K562 (cell line): ENCODE measurements around the gene POLR1H. TPM values are rescaled to one million over a fixed set of nuclear protein-coding genes. Genes with fewer than 3 reads are reported as not detected.

ENCODE experiments used
- CCAR2 ChIP-seq: fragments of 200-400 bp; formaldehyde crosslinking; IDR thresholded peaks from 2 replicates; pipeline ENCODE4 v1.6.1; 2017; ENCODE audit warnings: mild to moderate bottlenecking, low read depth, low read length
- GTF3C2 ChIP-seq: IDR thresholded peaks from 3 replicates; pipeline ENCODE4 v1.6.1; 2011; ENCODE audit warnings: borderline replicate concordance, mild to moderate bottlenecking, moderate library complexity; ENCODE audit not compliant: insufficient read length; ENCODE audit errors: extremely low read depth
- HES1 ChIP-seq: fragments of 450-650 bp; IDR thresholded peaks from 2 replicates; pipeline ENCODE4 v1.6.1; 2016; ENCODE audit warnings: low read depth, mild to moderate bottlenecking, moderate library complexity
- HMG20B ChIP-seq: fragments of 250-450 bp; sonication (Bioruptor Pico); IDR thresholded peaks from 2 replicates; pipeline ENCODE4 v1.5.0; 2021; ENCODE audit warnings: mild to moderate bottlenecking
- HNRNPL ChIP-seq: fragments of 200-400 bp; formaldehyde crosslinking; IDR thresholded peaks from 2 replicates; pipeline ENCODE4 v1.6.1; 2017; ENCODE audit warnings: low read depth, mild to moderate bottlenecking, low read length
- KDM1A ChIP-seq, 2 experiments: fragments of 450-650 bp; IDR thresholded peaks; 2 replicates each; pipeline ENCODE4 v1.6.1; 2016; ENCODE audit warnings: mild to moderate bottlenecking in 2 of 2
- KLF16 ChIP-seq: IDR thresholded peaks from 2 replicates; pipeline ENCODE4 v1.6.1; 2016; ENCODE audit warnings: antibody characterized with exemption
- NR4A1 ChIP-seq, 2 experiments: fragments of 250-450 bp in 1 of 2; fragments of 450-650 bp in 1 of 2; sonication (Bioruptor Pico) in 1 of 2; IDR thresholded peaks; 2 replicates each; pipeline versions ENCODE4 v1.4.0 to v1.6.1; 2016 to 2020; ENCODE audit warnings: mild to moderate bottlenecking in 2 of 2, missing compliant biosample characterization in 1 of 2, missing genetic modification characterization in 1 of 2, moderate library complexity in 1 of 2
- POLR2A ChIP-seq: fragments of 450-650 bp; conservative IDR thresholded peaks from 2 replicates; pipeline ENCODE4 v1.6.1; 2016
- SETDB1 ChIP-seq: IDR thresholded peaks from one replicate; pipeline ENCODE4 v1.6.1; 2012; ENCODE audit warnings: low read length, control low read depth, inconsistent platforms
- TCF7L2 ChIP-seq: fragments of 150-350 bp; IDR thresholded peaks from 2 replicates; pipeline ENCODE4 v1.6.1; 2016; ENCODE audit warnings: low read depth, mild to moderate bottlenecking, low read length, moderate library complexity
- TEAD4 ChIP-seq, 2 experiments: sonication (generic) in 1 of 2; formaldehyde crosslinking in 1 of 2; IDR thresholded peaks; 2 replicates each; pipeline versions ENCODE4 v1.6.1 to v1.8.0; 2012 to 2022; ENCODE audit warnings: borderline replicate concordance in 1 of 2, inconsistent platforms in 1 of 2, low read length in 1 of 2, mild to moderate bottlenecking in 1 of 2, missing genetic modification reagents in 1 of 2
- USF2 ChIP-seq: sonication (generic); formaldehyde crosslinking; IDR thresholded peaks from 2 replicates; pipeline ENCODE4 v1.5.0; 2020; ENCODE audit warnings: missing genetic modification reagents
- ZEB2 ChIP-seq: fragments of 450-650 bp; IDR thresholded peaks from 2 replicates; pipeline ENCODE4 v1.6.1; 2016
- ZNF408 ChIP-seq: fragments of 250-450 bp; sonication (Bioruptor Pico); IDR thresholded peaks from 2 replicates; pipeline ENCODE4 v1.4.0; 2020; ENCODE audit warnings: low read depth, mild to moderate bottlenecking, moderate library complexity
- ZNF57 ChIP-seq: fragments of 450-650 bp; formaldehyde crosslinking; IDR thresholded peaks from 2 replicates; pipeline ENCODE4 v1.4.0; 2020; ENCODE audit warnings: mild to moderate bottlenecking, moderate library complexity
- polyA plus RNA-seq, 8 experiments: library from polyadenylated mRNA; depleted of rRNA in 4 of 8; stranded (reverse) in 5 of 8; unstranded in 3 of 8; fragments of >200 nt; fragmentation: Nextera tagmentation in 2 of 8; fragmentation: Illumina TruSeq in 1 of 8; extraction: Ambion mirVana in 2 of 8; extraction: Trizol in 1 of 8; gene quantifications; 2 replicates each; pipeline versions ENCODE4 v1.2.1 to v1.2.3, GENCODE V29; 2011 to 2014; ENCODE audit warnings: inconsistent platforms in 1 of 8, missing spikeins in 1 of 8
- total RNA-seq, 7 experiments: library from RNA; depleted of rRNA in 6 of 7; stranded (reverse); fragments of >200 nt in 6 of 7; fragmentation: Illumina TruSeq in 2 of 7; extraction: Trizol in 2 of 7; gene quantifications; 2 replicates each; pipeline versions ENCODE4 v1.2.1 to v1.2.3, GENCODE V29; 2011 to 2021; ENCODE audit warnings: low replicate concordance in 1 of 7
- TF ChIP-seq, protein P1 (sequence below): fragments of 250-450 bp; sonication (Bioruptor Pico); IDR thresholded peaks from 2 replicates; pipeline ENCODE4 v1.4.0; 2020
- TF ChIP-seq, protein P2 (sequence below), 2 experiments: IDR thresholded peaks in 1 of 2; conservative IDR thresholded peaks in 1 of 2; 2 replicates each; pipeline ENCODE4 v1.6.1; 2016; ENCODE audit warnings: low read depth in 2 of 2, mild to moderate bottlenecking in 1 of 2, missing compliant biosample characterization in 1 of 2, missing genetic modification characterization in 1 of 2, moderate library complexity in 1 of 2

Gene POLR1H
- total and polyA plus RNA-seq, 9 of the 15 experiments (the other 6 are each of a cell fraction or from before 2014, with no cell fraction given): 92.2 to 333 (median 143) TPM

DNA sequence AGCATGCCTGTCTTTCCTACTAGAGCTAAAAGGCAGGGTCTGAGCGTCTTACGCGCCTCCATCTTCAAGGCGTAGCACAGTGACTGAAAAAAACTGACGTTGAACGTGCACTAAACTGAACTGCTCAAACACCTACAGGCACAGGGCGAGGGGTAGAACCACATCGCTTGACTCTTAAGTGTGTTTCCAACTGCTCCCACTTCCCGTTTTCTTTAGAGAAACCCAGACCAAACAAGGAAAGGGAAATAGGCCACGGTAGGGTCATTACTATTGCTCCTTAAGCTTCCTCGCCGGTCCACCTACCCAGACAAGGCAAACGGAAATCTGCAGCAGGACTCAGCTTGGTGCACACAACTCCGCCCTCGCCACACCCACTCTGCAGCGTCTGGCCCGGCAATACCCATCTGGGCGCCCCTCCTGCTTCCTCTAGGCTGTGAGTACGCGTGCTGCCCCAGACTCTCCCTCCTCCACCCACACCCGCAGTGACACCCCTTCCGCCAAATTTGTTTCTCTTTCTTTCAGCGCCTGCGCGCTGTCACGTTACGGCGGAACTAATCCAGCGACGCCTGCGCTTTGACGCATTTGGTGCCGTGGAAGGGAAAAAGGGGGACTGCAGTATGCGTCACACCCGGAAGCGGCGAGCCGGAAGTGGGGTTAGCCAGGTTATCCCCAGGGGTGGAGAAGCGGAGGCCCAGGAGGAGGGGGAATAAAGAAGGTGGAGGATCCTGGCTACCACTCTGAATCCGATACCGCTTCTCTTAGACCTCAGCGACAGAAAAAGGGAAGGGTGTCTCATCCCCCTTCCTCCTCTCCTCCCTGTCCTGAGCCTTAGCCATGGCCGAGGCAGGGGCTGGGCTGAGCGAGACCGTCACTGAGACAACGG lies 5.8 kb downstream of the POLR1H start, which contains the start of gene PPP1R11 (continued):
- TF ChIP-seq GTF3C2: no peak
- TF ChIP-seq, protein P1, sequence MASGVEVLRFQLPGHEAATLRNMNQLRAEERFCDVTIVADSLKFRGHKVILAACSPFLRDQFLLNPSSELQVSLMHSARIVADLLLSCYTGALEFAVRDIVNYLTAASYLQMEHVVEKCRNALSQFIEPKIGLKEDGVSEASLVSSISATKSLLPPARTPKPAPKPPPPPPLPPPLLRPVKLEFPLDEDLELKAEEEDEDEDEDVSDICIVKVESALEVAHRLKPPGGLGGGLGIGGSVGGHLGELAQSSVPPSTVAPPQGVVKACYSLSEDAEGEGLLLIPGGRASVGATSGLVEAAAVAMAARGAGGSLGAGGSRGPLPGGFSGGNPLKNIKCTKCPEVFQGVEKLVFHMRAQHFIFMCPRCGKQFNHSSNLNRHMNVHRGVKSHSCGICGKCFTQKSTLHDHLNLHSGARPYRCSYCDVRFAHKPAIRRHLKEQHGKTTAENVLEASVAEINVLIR (CRISPR knock-in tag): peak; percentile 82
- TF ChIP-seq SETDB1: peak; percentile 84
- TF ChIP-seq TEAD4 (IDR thresholded peaks at IDR 0.05; ENCODE audit: low read length): peak; percentile 44
- peak; percentile 62; the same call in 1 of the 2 replicates for TF ChIP-seq TEAD4 (CRISPR knock-in tag; IDR thresholded peaks at IDR 0.05; ENCODE audit: borderline replicate concordance)
- peak; percentile 90 for TF ChIP-seq ZEB2
- no peak; the same call in 1 of the 2 replicates for TF ChIP-seq CCAR2
- no peak for TF ChIP-seq HMG20B (CRISPR knock-in tag)
- TF ChIP-seq, protein P2, sequence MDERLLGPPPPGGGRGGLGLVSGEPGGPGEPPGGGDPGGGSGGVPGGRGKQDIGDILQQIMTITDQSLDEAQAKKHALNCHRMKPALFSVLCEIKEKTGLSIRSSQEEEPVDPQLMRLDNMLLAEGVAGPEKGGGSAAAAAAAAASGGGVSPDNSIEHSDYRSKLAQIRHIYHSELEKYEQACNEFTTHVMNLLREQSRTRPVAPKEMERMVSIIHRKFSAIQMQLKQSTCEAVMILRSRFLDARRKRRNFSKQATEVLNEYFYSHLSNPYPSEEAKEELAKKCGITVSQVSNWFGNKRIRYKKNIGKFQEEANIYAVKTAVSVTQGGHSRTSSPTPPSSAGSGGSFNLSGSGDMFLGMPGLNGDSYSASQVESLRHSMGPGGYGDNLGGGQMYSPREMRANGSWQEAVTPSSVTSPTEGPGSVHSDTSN (CRISPR knock-in tag; IDR thresholded peaks at IDR 0.05; ENCODE audit: low read depth): no peak
- TF ChIP-seq, protein P2 (tag; conservative IDR thresholded peaks at IDR 0.05; ENCODE audit: low read depth): no peak
- TF ChIP-seq ZNF408 (CRISPR knock-in tag): no peak
- 0 out of 2 replicates have a peak, but pooled peaks have one; percentile 49 for TF ChIP-seq HES1
- TF ChIP-seq KDM1A (IDR thresholded peaks at IDR 0.05): no peak; a peak in 2 of 4 replicates
- no peak; the same call in 1 of the 2 replicates for TF ChIP-seq HNRNPL
- TF ChIP-seq POLR2A: peak; percentile 93
- peak; percentile 95 for TF ChIP-seq TCF7L2
- peak; percentile 69; the same call in 1 of the 2 replicates for TF ChIP-seq NR4A1 (CRISPR knock-in tag; IDR thresholded peaks at IDR 0.05)
- TF ChIP-seq NR4A1 (tag; IDR thresholded peaks at IDR 0.05): no peak
- TF ChIP-seq KLF16: no peak
- no peak for TF ChIP-seq USF2 (CRISPR knock-in tag)
- no peak for TF ChIP-seq ZNF57
